ENCODE measurements around the gene CEACAM18.

DNA sequence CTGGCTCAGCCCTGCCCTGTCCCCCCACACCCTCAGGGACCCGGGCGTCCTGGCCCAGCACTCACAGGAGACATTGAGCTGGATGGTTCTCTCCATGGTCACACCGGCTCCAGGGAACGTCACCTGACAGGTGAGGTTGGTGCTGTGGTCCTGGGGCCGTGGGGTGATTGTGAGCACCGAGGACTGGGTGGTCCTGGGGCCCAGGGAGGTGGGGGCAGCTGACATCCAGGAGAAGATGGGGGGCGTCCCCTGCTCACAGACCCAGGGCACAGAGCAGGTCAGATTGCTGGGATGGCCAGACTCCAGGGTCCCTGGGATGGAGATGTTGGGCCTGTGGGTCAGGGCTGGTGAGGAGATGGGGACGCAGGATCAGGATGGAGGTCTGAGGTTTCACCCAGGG lies 52.3 kb downstream of the CEACAM18 start:
- TF ChIP-seq, protein P1, sequence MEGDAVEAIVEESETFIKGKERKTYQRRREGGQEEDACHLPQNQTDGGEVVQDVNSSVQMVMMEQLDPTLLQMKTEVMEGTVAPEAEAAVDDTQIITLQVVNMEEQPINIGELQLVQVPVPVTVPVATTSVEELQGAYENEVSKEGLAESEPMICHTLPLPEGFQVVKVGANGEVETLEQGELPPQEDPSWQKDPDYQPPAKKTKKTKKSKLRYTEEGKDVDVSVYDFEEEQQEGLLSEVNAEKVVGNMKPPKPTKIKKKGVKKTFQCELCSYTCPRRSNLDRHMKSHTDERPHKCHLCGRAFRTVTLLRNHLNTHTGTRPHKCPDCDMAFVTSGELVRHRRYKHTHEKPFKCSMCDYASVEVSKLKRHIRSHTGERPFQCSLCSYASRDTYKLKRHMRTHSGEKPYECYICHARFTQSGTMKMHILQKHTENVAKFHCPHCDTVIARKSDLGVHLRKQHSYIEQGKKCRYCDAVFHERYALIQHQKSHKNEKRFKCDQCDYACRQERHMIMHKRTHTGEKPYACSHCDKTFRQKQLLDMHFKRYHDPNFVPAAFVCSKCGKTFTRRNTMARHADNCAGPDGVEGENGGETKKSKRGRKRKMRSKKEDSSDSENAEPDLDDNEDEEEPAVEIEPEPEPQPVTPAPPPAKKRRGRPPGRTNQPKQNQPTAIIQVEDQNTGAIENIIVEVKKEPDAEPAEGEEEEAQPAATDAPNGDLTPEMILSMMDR (IDR thresholded peaks at IDR 0.05) = no peak
- TF ChIP-seq POLR2AphosphoS5 (IDR thresholded peaks at IDR 0.05) = no peak
- TF ChIP-seq POLR2A (IDR thresholded peaks at IDR 0.05) = no peak
